ENCODE data around the gene AKAP14. TPM values are rescaled to one million over a fixed set of nuclear protein-coding genes. Genes with fewer than 3 reads are reported as not detected.

AKAP14 gene
- total and polyA plus RNA-seq, 2 of the 8 experiments (the other 6 are each of a cell fraction or from before 2014, with no cell fraction given): 0.79 to 1.3 TPM

DNA sequence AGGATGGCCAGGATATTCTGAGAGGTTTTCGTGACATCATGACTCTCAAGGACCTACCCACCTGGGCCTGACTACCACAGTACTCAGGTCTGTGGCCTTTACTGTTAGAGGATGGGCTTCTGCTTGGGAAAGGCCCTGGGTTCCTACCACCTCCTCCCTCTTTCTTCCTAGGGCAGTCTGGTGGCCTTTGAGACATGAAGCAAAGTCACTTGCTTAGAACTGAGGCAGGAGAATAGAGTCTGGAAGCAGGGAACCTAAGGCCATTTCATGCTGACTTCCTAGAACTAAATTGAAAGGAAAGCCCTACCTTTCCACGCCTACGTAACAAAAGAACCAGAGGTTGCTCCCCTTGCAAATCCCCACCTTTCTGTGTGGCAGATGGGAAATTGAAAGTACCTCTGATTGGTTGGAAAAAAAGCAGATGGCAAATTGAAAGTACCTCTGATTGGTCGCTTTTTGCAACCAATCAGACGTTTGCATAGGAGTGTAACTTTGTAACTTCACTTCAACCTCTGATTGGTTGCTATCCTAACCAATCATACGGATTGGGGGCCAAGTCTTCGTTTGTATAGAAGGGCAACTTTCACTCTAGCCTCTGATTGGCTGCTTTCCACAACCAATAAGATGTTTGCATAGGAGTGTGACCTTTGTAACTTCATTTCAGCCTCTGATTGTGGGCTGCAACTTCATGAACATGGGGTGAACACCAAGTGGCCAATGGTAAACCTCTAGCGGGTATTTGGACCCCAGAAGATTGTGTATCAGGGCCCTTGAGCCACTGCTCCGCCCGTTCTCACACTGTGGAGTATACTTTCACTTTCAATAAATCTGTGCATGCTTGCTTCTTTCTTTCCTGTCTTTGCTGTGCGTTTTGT, 9.9 kb upstream of the AKAP14 start:
- no peak for DNase-seq (ENCODE audit: low read depth in 1 of 2, low spot score in 2 of 2)

More for the DNA sequence above, 9.9 kb upstream of the AKAP14 start:
- Histone ChIP-seq H3K79me1 (ENCODE audit: low read depth, low read length) (no peaks in the 10 kb centered on the region), H2BK15ac (ENCODE audit: low read length) (no peak overlapping the region), H3K14ac (ENCODE audit: insufficient read length) (no peak overlapping the region), H3K27me3 (replicated peaks in 1 of 4; ENCODE audit: control insufficient read depth in 3 of 4, extremely low read depth in 1 of 4, insufficient read depth in 3 of 4, low read length in 3 of 4) (no peaks in the 10 kb centered on the region), H3K18ac (ENCODE audit: extremely low read depth, low read length) (no peak overlapping the region), H2BK120ac (replicated peaks; ENCODE audit: low read depth, low read length) (no peak overlapping the region), H3K56ac (replicated peaks; ENCODE audit: insufficient read length, low read depth, low read length) (no peak overlapping the region), H2BK12ac (ENCODE audit: low read depth, low read length) (no peak overlapping the region), H3K23me2 (ENCODE audit: low read depth, low read length) (no peaks in the 10 kb centered on the region), H2AK5ac (ENCODE audit: low read depth, low read length) (no peak overlapping the region), H3K23ac (ENCODE audit: insufficient read length) (no peak overlapping the region), H4K5ac (ENCODE audit: insufficient read length, low read depth, low read length) (no peak overlapping the region), H2BK20ac (ENCODE audit: low read length) (no peak overlapping the region), H4K20me1 (replicated peaks in 1 of 2; ENCODE audit: control insufficient read depth in 1 of 2, insufficient read depth in 2 of 2, low read length in 2 of 2) (no peaks in the 10 kb centered on the region), H4K8ac (ENCODE audit: extremely low read depth, insufficient read depth, low read length) (no peak overlapping the region), H3K4ac (replicated peaks; ENCODE audit: insufficient read length, low read depth, low read length) (no peak overlapping the region), H2AFZ (ENCODE audit: low read length) (no peak overlapping the region), H3K4me2 (ENCODE audit: insufficient read depth in 1 of 2, low read depth in 2 of 2, low read length in 2 of 2) (no peak overlapping the region), H3K27ac (ENCODE audit: low read depth, low read length) (no peak overlapping the region), H3K9me3 (ENCODE audit: insufficient read depth in 2 of 2, low read depth in 1 of 2, low read length in 1 of 2) (no peaks in the 10 kb centered on the region), H3K4me1 (replicated peaks in 1 of 4; ENCODE audit: control insufficient read depth in 3 of 4, insufficient read depth in 4 of 4, low read length in 3 of 4) (no peaks in the 10 kb centered on the region; a peak in 1 of 7 replicates), H2BK5ac (ENCODE audit: low read depth, low read length) (no peak overlapping the region), H4K91ac (replicated peaks; ENCODE audit: insufficient read length, low read length) (no peak overlapping the region), H3K9ac (replicated peaks in 1 of 4; ENCODE audit: extremely low read depth in 1 of 4, low read depth in 3 of 4, low read length in 3 of 4) (no peak overlapping the region), H3K36me3 (ENCODE audit: control insufficient read depth in 2 of 4, insufficient read depth in 4 of 4, low read length in 3 of 4) (no peaks in the 10 kb centered on the region), H3K4me3 (ENCODE audit: extremely low read depth in 1 of 4, insufficient read depth in 2 of 4, low read depth in 3 of 4, low read length in 4 of 4) (no peak overlapping the region), H3K79me2 (ENCODE audit: control insufficient read depth in 1 of 2, insufficient read depth in 2 of 2, low read length in 2 of 2) (no peaks in the 10 kb centered on the region)
- FAIRE-seq: peak; percentile 94
- CTCF ChIA-PET (ENCODE audit: partially characterized antibody): interaction anchor here (1.2 kb wide), 1 partner anchor 61 kb away, joined by 3 read pairs; no protein-coding TSS in a partner anchor
- TF ChIP-seq SIX5 (IDR thresholded peaks at IDR 0.05; ENCODE audit: low read depth, low read length) (no peak), HDAC2 (IDR thresholded peaks at IDR 0.05; ENCODE audit: borderline replicate concordance in 1 of 2, low read depth in 2 of 2, low read length in 2 of 2) (no peak), SUZ12 (IDR thresholded peaks at IDR 0.05; ENCODE audit: low read length) (no peak), CBX8 (IDR thresholded peaks at IDR 0.05; ENCODE audit: borderline replicate concordance, low read depth, low read length) (no peak), GTF2F1 (IDR thresholded peaks at IDR 0.05; ENCODE audit: borderline replicate concordance, low read depth, low read length) (no peak), RNF2 (IDR thresholded peaks at IDR 0.05; ENCODE audit: borderline replicate concordance, low read depth, low read length, missing control alignments, poor library complexity, severe bottlenecking) (no peak), CHD2 (IDR thresholded peaks at IDR 0.05; ENCODE audit: low read length) (0 out of 2 replicates have a peak, but pooled peaks have one; percentile 36), RXRA (IDR thresholded peaks at IDR 0.05; ENCODE audit: insufficient read depth, low read depth, low read length) (no peak), EGR1 (IDR thresholded peaks at IDR 0.05; ENCODE audit: borderline replicate concordance, low read depth, low read length) (no peak), SP1 (IDR thresholded peaks at IDR 0.05; ENCODE audit: low read depth, low read length) (peak; percentile 93)
- TF ChIP-seq, protein P1, sequence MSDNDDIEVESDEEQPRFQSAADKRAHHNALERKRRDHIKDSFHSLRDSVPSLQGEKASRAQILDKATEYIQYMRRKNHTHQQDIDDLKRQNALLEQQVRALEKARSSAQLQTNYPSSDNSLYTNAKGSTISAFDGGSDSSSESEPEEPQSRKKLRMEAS (IDR thresholded peaks at IDR 0.05): no peak
- WGBS, 2 experiments (ENCODE audit: extremely low coverage in 1 of 2, insufficient coverage in 1 of 2, insufficient read length in 1 of 2, insufficient replicate concordance in 2 of 2, low coverage in 1 of 2, low lambda C conversion rate in 2 of 2, missing lambda C conversion rate in 1 of 2): 88% methylated on average over 10 of the region's 11 CpGs; no CpG with 5 or more reads in 1 of the 2 experiments
- POLR2A ChIA-PET (ENCODE audit: partially characterized antibody): interaction anchor here (1.3 kb wide), 1 partner anchor 95 kb away, joined by 3 read pairs; the partner anchor contains the start of gene RPL39
